ENCODE results near the gene NFIC.
"Not testable (repeated sequence)": the region's sequence is repeated elsewhere in the genome, so short reads cannot be mapped to it uniquely, and the experiment has no call there.

The NFIC gene

GRCh38 chr19:3505598-3506383 is 139.4 kb downstream of the NFIC start, which contains the start of gene FZR1:
FZR1 (plus strand) TSS chr19:3506311; CDS start chr19:3522990, 16,679 bp downstream.
- Histone ChIP-seq H3K27me3 (ENCODE audit: control insufficient read depth, insufficient read depth, low read length) (no peaks in the 10 kb centered on the region), H3K9ac (ENCODE audit: low read length) (peak within 1 kb of the TSS; percentile 82), H3K27ac (ENCODE audit: low read depth, low read length) (peak within 1 kb of the TSS; percentile 80), H3K4me1 (ENCODE audit: control insufficient read depth, insufficient read depth, low read length) (peaks cover 2% of the 10 kb centered on the region; the same call in 1 of the 2 replicates), H3K9me3 (ENCODE audit: control insufficient read depth, insufficient read depth, low read depth, low read length) (no peaks in the 10 kb centered on the region), H3K36me3 (ENCODE audit: control insufficient read depth, insufficient read depth, low read length) (peaks cover 15% of the 10 kb centered on the region), H3K4me3 (ENCODE audit: low read depth, low read length) (peak within 1 kb of the TSS; percentile 74)

GRCh38 chr19:3506384-3507340 is 140.3 kb downstream of the NFIC start:
- H3K4me1 ChIP-seq (ENCODE audit: control insufficient read depth, insufficient read depth, low read length): peaks cover 2% of the 10 kb centered on the region; the same call in 1 of the 2 replicates
- H3K27ac ChIP-seq (ENCODE audit: low read depth, low read length): peak overlapping the region; percentile 51; the same call in 1 of the 2 replicates
- peak overlapping the region; percentile 74 for H3K4me3 ChIP-seq (ENCODE audit: low read depth, low read length)
- no peaks in the 10 kb centered on the region for H3K27me3 ChIP-seq (ENCODE audit: control insufficient read depth, insufficient read depth, low read length)
- H3K9me3 ChIP-seq (ENCODE audit: control insufficient read depth, insufficient read depth, low read depth, low read length): no peaks in the 10 kb centered on the region
- peaks cover 19% of the 10 kb centered on the region for H3K36me3 ChIP-seq (ENCODE audit: control insufficient read depth, insufficient read depth, low read length)
- peak overlapping the region; percentile 79 for H3K9ac ChIP-seq (ENCODE audit: low read length)

GRCh38 chr19:3507371-3508120 is 141.2 kb downstream of the NFIC start:
- H3K27ac ChIP-seq (ENCODE audit: low read depth, low read length): no peak overlapping the region
- no peaks in the 10 kb centered on the region for H3K9me3 ChIP-seq (ENCODE audit: control insufficient read depth, insufficient read depth, low read depth, low read length)
- H3K4me1 ChIP-seq (ENCODE audit: control insufficient read depth, insufficient read depth, low read length): peaks cover 2% of the 10 kb centered on the region; the same call in 1 of the 2 replicates
- H3K27me3 ChIP-seq (ENCODE audit: control insufficient read depth, insufficient read depth, low read length): no peaks in the 10 kb centered on the region
- H3K36me3 ChIP-seq (ENCODE audit: control insufficient read depth, insufficient read depth, low read length): peaks cover 19% of the 10 kb centered on the region
- peak overlapping the region; percentile 74 for H3K4me3 ChIP-seq (ENCODE audit: low read depth, low read length)
- peak overlapping the region; percentile 79 for H3K9ac ChIP-seq (ENCODE audit: low read length)

GRCh38 chr19:3508121-3508661 is 141.8 kb downstream of the NFIC start:
- H3K4me3 ChIP-seq (ENCODE audit: low read depth, low read length): peak overlapping the region; percentile 74; the same call in 1 of the 2 replicates
- peaks cover 19% of the 10 kb centered on the region for H3K36me3 ChIP-seq (ENCODE audit: control insufficient read depth, insufficient read depth, low read length)
- H3K27ac ChIP-seq (ENCODE audit: low read depth, low read length); H3K9ac ChIP-seq (ENCODE audit: low read length); H3K4me1 ChIP-seq (ENCODE audit: control insufficient read depth, insufficient read depth, low read length); H3K27me3 ChIP-seq (ENCODE audit: control insufficient read depth, insufficient read depth, low read length); H3K9me3 ChIP-seq (ENCODE audit: control insufficient read depth, insufficient read depth, low read depth, low read length): not testable (repeated sequence)

GRCh38 chr19:3508771-3509535 is 142.6 kb downstream of the NFIC start:
- peaks cover 6% of the 10 kb centered on the region; the same call in 1 of the 2 replicates for H3K4me1 ChIP-seq (ENCODE audit: control insufficient read depth, insufficient read depth, low read length)
- H3K9me3 ChIP-seq (ENCODE audit: control insufficient read depth, insufficient read depth, low read depth, low read length): no peaks in the 10 kb centered on the region
- H3K27ac ChIP-seq (ENCODE audit: low read depth, low read length): no peak overlapping the region
- H3K27me3 ChIP-seq (ENCODE audit: control insufficient read depth, insufficient read depth, low read length): no peaks in the 10 kb centered on the region
- H3K4me3 ChIP-seq (ENCODE audit: low read depth, low read length): no peak overlapping the region
- H3K36me3 ChIP-seq (ENCODE audit: control insufficient read depth, insufficient read depth, low read length): peaks cover 19% of the 10 kb centered on the region
- H3K9ac ChIP-seq (ENCODE audit: low read length): no peak overlapping the region

GRCh38 chr19:3509566-3509989 is 143.2 kb downstream of the NFIC start:
- peaks cover 6% of the 10 kb centered on the region; the same call in 1 of the 2 replicates for H3K4me1 ChIP-seq (ENCODE audit: control insufficient read depth, insufficient read depth, low read length)
- H3K4me3 ChIP-seq (ENCODE audit: low read depth, low read length): no peak overlapping the region
- no peak overlapping the region for H3K9ac ChIP-seq (ENCODE audit: low read length)
- H3K36me3 ChIP-seq (ENCODE audit: control insufficient read depth, insufficient read depth, low read length): peaks cover 19% of the 10 kb centered on the region
- H3K9me3 ChIP-seq (ENCODE audit: control insufficient read depth, insufficient read depth, low read depth, low read length): no peaks in the 10 kb centered on the region
- H3K27me3 ChIP-seq (ENCODE audit: control insufficient read depth, insufficient read depth, low read length): no peaks in the 10 kb centered on the region
- no peak overlapping the region for H3K27ac ChIP-seq (ENCODE audit: low read depth, low read length)

GRCh38 chr19:3510727-3511126 is 144.3 kb downstream of the NFIC start:
- Histone ChIP-seq H3K27ac (ENCODE audit: low read depth, low read length) (no peak overlapping the region), H3K4me3 (ENCODE audit: low read depth, low read length) (no peak overlapping the region), H3K36me3 (ENCODE audit: control insufficient read depth, insufficient read depth, low read length) (peaks cover 19% of the 10 kb centered on the region), H3K9ac (ENCODE audit: low read length) (no peak overlapping the region), H3K4me1 (ENCODE audit: control insufficient read depth, insufficient read depth, low read length) (peaks cover 14% of the 10 kb centered on the region; the same call in 1 of the 2 replicates), H3K9me3 (ENCODE audit: control insufficient read depth, insufficient read depth, low read depth, low read length) (no peaks in the 10 kb centered on the region), H3K27me3 (ENCODE audit: control insufficient read depth, insufficient read depth, low read length) (no peaks in the 10 kb centered on the region)

- Histone ChIP-seq H3K4me3 (ENCODE audit: low read depth, low read length) (no peak overlapping the region), H3K9me3 (ENCODE audit: control insufficient read depth, insufficient read depth, low read depth, low read length) (no peaks in the 10 kb centered on the region), H3K27me3 (ENCODE audit: control insufficient read depth, insufficient read depth, low read length) (no peaks in the 10 kb centered on the region), H3K36me3 (ENCODE audit: control insufficient read depth, insufficient read depth, low read length) (peaks cover 19% of the 10 kb centered on the region), H3K27ac (ENCODE audit: low read depth, low read length) (no peak overlapping the region), H3K9ac (ENCODE audit: low read length) (no peak overlapping the region), H3K4me1 (ENCODE audit: control insufficient read depth, insufficient read depth, low read length) (peaks cover 17% of the 10 kb centered on the region; the same call in 1 of the 2 replicates)
Observed at GRCh38 chr19:3511506-3512251, 145.3 kb downstream of the NFIC start.

- peaks cover 19% of the 10 kb centered on the region for H3K36me3 ChIP-seq (ENCODE audit: control insufficient read depth, insufficient read depth, low read length)
Observed at GRCh38 chr19:3512562-3513228, 146.3 kb downstream of the NFIC start.

More at GRCh38 chr19:3512562-3513228, 146.3 kb downstream of the NFIC start:
- Histone ChIP-seq H3K9ac (ENCODE audit: low read length) (no peak overlapping the region), H3K27me3 (ENCODE audit: control insufficient read depth, insufficient read depth, low read length) (no peaks in the 10 kb centered on the region), H3K9me3 (ENCODE audit: control insufficient read depth, insufficient read depth, low read depth, low read length) (no peaks in the 10 kb centered on the region), H3K4me3 (ENCODE audit: low read depth, low read length) (no peak overlapping the region), H3K27ac (ENCODE audit: low read depth, low read length) (no peak overlapping the region), H3K4me1 (ENCODE audit: control insufficient read depth, insufficient read depth, low read length) (peaks cover 19% of the 10 kb centered on the region; the same call in 1 of the 2 replicates)

Measured in HUES6 (cell line).